Ectodermal cell (in vitro differentiated cells): ENCODE results near the gene HBEGF.

Experiments used
- H3K27ac ChIP-seq: 2 replicates; pipeline ENCODE4 v1.7.0; 2013; ENCODE audit warnings: mild to moderate bottlenecking, low read depth, low read length; ENCODE audit not compliant: insufficient read depth, poor library complexity, severe bottlenecking
- H3K27me3 ChIP-seq: 2 replicates; pipeline ENCODE4 v1.7.0; 2013; ENCODE audit warnings: mild to moderate bottlenecking, low read length; ENCODE audit not compliant: insufficient read depth, control insufficient read depth, poor library complexity, severe bottlenecking
- H3K36me3 ChIP-seq: one replicate; pipeline ENCODE4 v1.7.0; 2013; ENCODE audit warnings: low read length; ENCODE audit not compliant: control insufficient read depth, insufficient read depth
- H3K4me1 ChIP-seq: one replicate; pipeline ENCODE4 v1.7.0; 2013; ENCODE audit warnings: low read length; ENCODE audit not compliant: control insufficient read depth, insufficient read depth
- H3K4me3 ChIP-seq: 2 replicates; pipeline ENCODE4 v1.7.0; 2013; ENCODE audit warnings: low read depth, low read length, control low read depth; ENCODE audit not compliant: insufficient read depth
- H3K9me3 ChIP-seq: 2 replicates; pipeline ENCODE4 v1.7.0; 2013; ENCODE audit warnings: mild to moderate bottlenecking, low read length, moderate library complexity; ENCODE audit not compliant: control insufficient read depth
- WGBS, 2 experiments: methylation state at CpG; one replicate each; pipeline ENCODE4 v1.1.7; 2013; ENCODE audit warnings: missing lambda C conversion rate in 2 of 2; 5-methylcytosine and 5-hydroxymethylcytosine counted together

The HBEGF gene

GRCh38 chr5:140338908-140339307 is 7.5 kb downstream of the HBEGF start:
- H3K4me1 ChIP-seq = no peaks in the 10 kb centered on the region
- no peaks in the 10 kb centered on the region for H3K36me3 ChIP-seq
- no peaks in the 10 kb centered on the region for H3K27me3 ChIP-seq
- WGBS, 2 experiments = 96% methylated on average over 2 of the region's 2 CpGs
- no peaks in the 10 kb centered on the region for H3K9me3 ChIP-seq
- no peak overlapping the region for H3K27ac ChIP-seq
- no peak overlapping the region for H3K4me3 ChIP-seq

DNA sequence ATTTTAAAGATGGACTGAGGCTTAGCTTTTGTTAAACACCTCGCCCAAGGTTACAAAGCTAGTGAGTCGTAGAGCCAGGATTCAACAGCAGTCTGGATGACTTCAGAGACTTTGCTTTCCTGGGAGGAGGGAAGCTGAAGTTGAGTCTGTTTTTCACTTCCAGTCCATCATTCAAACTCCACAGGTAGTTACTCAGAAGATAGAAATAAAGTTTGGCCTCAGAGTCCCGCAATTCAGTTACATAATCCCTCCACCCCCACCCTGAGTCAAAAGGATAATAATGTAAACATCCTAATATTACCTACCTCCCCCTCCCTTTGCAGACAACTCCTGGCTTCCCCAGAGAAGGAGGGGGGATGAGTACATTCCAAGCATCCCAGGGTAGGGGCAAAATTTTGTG is 8.1 kb downstream of the HBEGF start:
- H3K36me3 ChIP-seq = no peaks in the 10 kb centered on the region
- no peaks in the 10 kb centered on the region for H3K4me1 ChIP-seq
- no peaks in the 10 kb centered on the region for H3K9me3 ChIP-seq
- 85 to 89% methylated on average over 3 of the region's 3 CpGs for WGBS, 2 experiments
- H3K4me3 ChIP-seq = no peak overlapping the region
- no peaks in the 10 kb centered on the region for H3K27me3 ChIP-seq
- no peak overlapping the region for H3K27ac ChIP-seq

DNA sequence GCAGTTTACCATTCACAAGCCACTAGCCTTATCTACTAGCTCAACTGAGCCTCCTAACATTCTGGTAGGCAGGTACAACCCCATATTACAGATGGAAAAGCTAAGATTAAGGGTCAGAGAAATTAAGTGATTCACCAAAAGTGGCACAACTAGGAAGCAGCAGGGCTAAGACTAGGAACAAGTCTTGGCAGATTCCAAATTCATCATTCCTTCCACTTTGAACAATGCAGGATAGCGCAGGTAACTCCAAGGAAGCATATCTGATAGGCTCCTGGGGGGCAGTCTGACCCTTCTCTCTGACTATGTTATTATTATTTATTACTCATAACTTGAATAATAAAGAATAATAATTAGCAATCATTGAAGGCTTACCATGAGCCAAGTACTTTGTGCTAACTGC is 8.5 kb downstream of the HBEGF start:
- WGBS, 2 experiments = 91 to 92% methylated on average over 1 of the region's 1 CpG
- no peaks in the 10 kb centered on the region for H3K36me3 ChIP-seq
- no peaks in the 10 kb centered on the region for H3K4me1 ChIP-seq
- no peaks in the 10 kb centered on the region for H3K27me3 ChIP-seq
- no peak overlapping the region for H3K4me3 ChIP-seq
- no peaks in the 10 kb centered on the region for H3K9me3 ChIP-seq
- no peak overlapping the region for H3K27ac ChIP-seq

- no peaks in the 10 kb centered on the region for H3K27me3 ChIP-seq
- 88% methylated on average over 5 of the region's 5 CpGs for WGBS, 2 experiments
- H3K4me1 ChIP-seq = no peaks in the 10 kb centered on the region
- H3K9me3 ChIP-seq = no peaks in the 10 kb centered on the region
- H3K27ac ChIP-seq = no peak overlapping the region
- H3K4me3 ChIP-seq = no peak overlapping the region
- no peaks in the 10 kb centered on the region for H3K36me3 ChIP-seq
These were observed 10.0 kb downstream of the HBEGF start for GRCh38 chr5:140336388-140336787.

- H3K27ac ChIP-seq = no peak overlapping the region
- no peak overlapping the region for H3K4me3 ChIP-seq
- H3K4me1 ChIP-seq = peaks cover 8% of the 10 kb centered on the region
- no peaks in the 10 kb centered on the region for H3K9me3 ChIP-seq
- H3K36me3 ChIP-seq = no peaks in the 10 kb centered on the region
- 89 to 96% methylated on average over 1 of the region's 1 CpG for WGBS, 2 experiments
- no peaks in the 10 kb centered on the region for H3K27me3 ChIP-seq
These were observed 14.8 kb downstream of the HBEGF start for GRCh38 chr5:140331638-140332037.

- 83 to 87% methylated on average over 5 of the region's 5 CpGs for whole genome bisulfite sequencing, 2 experiments
- Histone ChIP-seq H3K4me3 (no peak overlapping the region), H3K27ac (no peak overlapping the region), H3K36me3 (no peaks in the 10 kb centered on the region), H3K9me3 (no peaks in the 10 kb centered on the region), H3K4me1 (peaks cover 8% of the 10 kb centered on the region), H3K27me3 (no peaks in the 10 kb centered on the region)
These were observed 16.5 kb downstream of the HBEGF start for GRCh38 chr5:140329739-140330481.

GRCh38 chr5:140328036-140328764 is 18.2 kb downstream of the HBEGF start:
- Histone ChIP-seq H3K9me3 (no peaks in the 10 kb centered on the region), H3K36me3 (no peaks in the 10 kb centered on the region), H3K4me3 (no peak overlapping the region), H3K27me3 (no peaks in the 10 kb centered on the region), H3K27ac (no peak overlapping the region), H3K4me1 (peaks cover 17% of the 10 kb centered on the region)
- WGBS, 2 experiments = 79 to 82% methylated on average over 8 of the region's 8 CpGs

DNA sequence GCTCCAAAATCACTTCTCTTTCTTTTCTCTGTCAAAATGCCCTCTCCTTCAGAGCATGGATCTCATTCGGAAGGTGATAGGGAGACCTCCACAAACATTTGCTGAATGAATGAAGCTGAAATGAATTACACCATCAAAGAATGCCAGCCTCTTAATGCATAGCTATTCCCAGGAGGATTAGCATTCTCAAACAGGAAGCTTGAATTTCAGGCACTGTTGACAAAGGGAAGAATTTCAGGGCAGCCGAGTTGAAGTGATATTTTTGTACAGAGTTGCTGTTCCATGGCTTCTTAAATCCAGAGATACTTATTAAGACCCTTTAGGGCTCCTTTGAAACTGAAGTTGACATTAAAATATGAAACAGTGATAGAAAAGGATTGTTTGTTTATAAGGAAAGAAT is 18.8 kb downstream of the HBEGF start:
- H3K27me3 ChIP-seq = no peaks in the 10 kb centered on the region
- H3K27ac ChIP-seq = no peak overlapping the region
- H3K36me3 ChIP-seq = no peaks in the 10 kb centered on the region
- H3K4me1 ChIP-seq = peaks cover 21% of the 10 kb centered on the region
- H3K9me3 ChIP-seq = no peaks in the 10 kb centered on the region
- WGBS, 2 experiments = 58 to 84% methylated on average over 2 of the region's 2 CpGs
- no peak overlapping the region for H3K4me3 ChIP-seq

- Histone ChIP-seq H3K36me3 (no peaks in the 10 kb centered on the region), H3K4me1 (peaks cover 21% of the 10 kb centered on the region), H3K4me3 (no peak overlapping the region), H3K27ac (no peak overlapping the region), H3K27me3 (no peaks in the 10 kb centered on the region), H3K9me3 (no peaks in the 10 kb centered on the region)
- WGBS, 2 experiments = 76 to 92% methylated on average over 3 of the region's 3 CpGs
These were observed 20.9 kb downstream of the HBEGF start for GRCh38 chr5:140325486-140325885.

- 82 to 100% methylated on average over 1 of the region's 1 CpG for WGBS, 2 experiments
- H3K36me3 ChIP-seq = no peaks in the 10 kb centered on the region
- no peak overlapping the region for H3K27ac ChIP-seq
- no peaks in the 10 kb centered on the region for H3K9me3 ChIP-seq
- H3K4me3 ChIP-seq = no peak overlapping the region
- no peaks in the 10 kb centered on the region for H3K27me3 ChIP-seq
- peaks cover 21% of the 10 kb centered on the region for H3K4me1 ChIP-seq
These were observed 21.7 kb downstream of the HBEGF start for GRCh38 chr5:140324617-140325241.
